Endothelial cell of umbilical vein (primary cell): ENCODE data around the gene PLXNC1. TPM values are rescaled to one million over a fixed set of nuclear protein-coding genes. Genes with fewer than 3 reads are reported as not detected.

Source experiments
- BruUV-seq: library from RNA; stranded (reverse); fragments of 400-500 nt; replicated peaks from 2 replicates; lab custom pipeline; 2021; lab: Mats Ljungman, UMichigan
- CTCF ChIA-PET: fragments of 300-600, 350-600 bp; sonication (Branson Sonifier 250); formaldehyde crosslinking; loops from one replicate; lab custom pipeline; 2021; ENCODE audit warnings: antibody characterized with exemption, inconsistent platforms; lab: Charles Lee
- POLR2A ChIA-PET: fragments of 300-600, 350-600 bp; sonication (Branson Sonifier 250); formaldehyde crosslinking; loops from one replicate; lab custom pipeline; 2021; ENCODE audit warnings: antibody characterized with exemption, inconsistent platforms; lab: Charles Lee
- DNase-seq: peaks from one replicate; pipeline ENCODE4 v3.0.0-alpha.2; 2011; ENCODE audit warnings: low read depth, low spot score
- FAIRE-seq: peaks from 2 replicates; lab custom pipeline; 2011; peaks lifted over from hg19 to GRCh38; lab: Jason Lieb, UNC
- H2AFZ ChIP-seq: 2 replicates; pipeline ENCODE4 v1.6.0; 2012; ENCODE audit warnings: low read depth, low read length, control low read depth, inconsistent platforms
- H3K27ac ChIP-seq: 2 replicates; pipeline ENCODE4 v1.5.1; 2011; ENCODE audit warnings: low read depth, mild to moderate bottlenecking, control low read depth, low read length, moderate library complexity; ENCODE audit not compliant: insufficient read depth
- H3K27me3 ChIP-seq, 2 experiments: 2 replicates each; pipeline versions ENCODE4 v1.6.0 to v1.6.1; 2011; ENCODE audit warnings: low read length in 2 of 2, mixed read lengths in 1 of 2; ENCODE audit not compliant: control insufficient read depth in 2 of 2, insufficient read depth in 2 of 2
- H3K36me3 ChIP-seq, 2 experiments: 2 replicates in 1 of 2; 3 replicates in 1 of 2; pipeline ENCODE4 v1.5.1; 2011; ENCODE audit warnings: low read length in 2 of 2, mild to moderate bottlenecking in 1 of 2, moderate library complexity in 1 of 2; ENCODE audit not compliant: control insufficient read depth in 2 of 2, insufficient read depth in 2 of 2; ENCODE audit errors: extremely low read depth in 1 of 2
- H3K4me1 ChIP-seq: 3 replicates; pipeline ENCODE4 v1.5.1; 2011; ENCODE audit warnings: mild to moderate bottlenecking, low read length; ENCODE audit not compliant: control insufficient read depth, insufficient read depth; ENCODE audit errors: extremely low read depth
- H3K4me2 ChIP-seq: 2 replicates; pipeline ENCODE4 v1.6.1; 2011; ENCODE audit warnings: low read length, control low read depth, mixed read lengths; ENCODE audit not compliant: insufficient read depth
- H3K4me3 ChIP-seq, 3 experiments: fragments of 200-600 bp in 1 of 3; sonication (generic), shearing (Covaris generic) in 1 of 3; replicated peaks in 1 of 3; 2 replicates each; pipeline ENCODE4 v1.5.1; 2011 to 2016; ENCODE audit warnings: control low read depth in 3 of 3, low read length in 3 of 3, mild to moderate bottlenecking in 2 of 3, inconsistent platforms in 1 of 3, low read depth in 1 of 3, moderate library complexity in 1 of 3; ENCODE audit not compliant: insufficient read depth in 1 of 3
- H3K79me2 ChIP-seq: 2 replicates; pipeline ENCODE4 v1.6.0; 2012; ENCODE audit warnings: low read length, inconsistent platforms; ENCODE audit not compliant: control insufficient read depth, insufficient read depth
- H3K9ac ChIP-seq: replicated peaks from 2 replicates; pipeline ENCODE3; 2011; ENCODE audit warnings: low read length, control low read depth; ENCODE audit not compliant: insufficient read depth; ENCODE audit errors: extremely low read depth
- H3K9me1 ChIP-seq: replicated peaks from 3 replicates; pipeline ENCODE4 v1.6.0; 2011; ENCODE audit warnings: mild to moderate bottlenecking, low read length; ENCODE audit not compliant: control insufficient read depth, insufficient read depth; ENCODE audit errors: extremely low read depth
- H3K9me3 ChIP-seq: replicated peaks from 2 replicates; pipeline ENCODE4 v1.5.1; 2012; ENCODE audit warnings: low read length, inconsistent platforms; ENCODE audit not compliant: control insufficient read depth, insufficient read depth
- H4K20me1 ChIP-seq: replicated peaks from 2 replicates; pipeline ENCODE3; 2011; ENCODE audit warnings: mild to moderate bottlenecking, low read length; ENCODE audit not compliant: control insufficient read depth, insufficient read depth; ENCODE audit errors: extremely low read depth
- EZH2 ChIP-seq: IDR thresholded peaks from 2 replicates; pipeline ENCODE4 v1.6.1; 2012; ENCODE audit warnings: borderline replicate concordance, low read depth, mild to moderate bottlenecking, moderate library complexity, low read length, inconsistent platforms; ENCODE audit not compliant: severe bottlenecking
- FOS ChIP-seq: IDR thresholded peaks from 2 replicates; pipeline ENCODE4 v1.6.1; 2011; ENCODE audit warnings: mild to moderate bottlenecking, low read length, moderate library complexity, borderline replicate concordance; ENCODE audit not compliant: insufficient read depth
- GATA2 ChIP-seq: IDR thresholded peaks from 2 replicates; pipeline ENCODE4 v1.7.0; 2011; ENCODE audit warnings: low read depth, mild to moderate bottlenecking, moderate library complexity, mixed read lengths, low read length; ENCODE audit not compliant: insufficient read length, insufficient read depth
- JUN ChIP-seq: IDR thresholded peaks from 2 replicates; pipeline ENCODE4 v1.6.1; 2011; ENCODE audit warnings: borderline replicate concordance, low read depth; ENCODE audit not compliant: insufficient read length, insufficient read depth
- MYC ChIP-seq: IDR thresholded peaks from one replicate; pipeline ENCODE4 v1.6.1; 2011; ENCODE audit warnings: mild to moderate bottlenecking, low read depth, low read length
- POLR2A ChIP-seq: IDR thresholded peaks from 2 replicates; pipeline ENCODE4 v1.6.1; 2012; ENCODE audit warnings: low read depth, mild to moderate bottlenecking, control low read depth, low read length
- POLR2AphosphoS5 ChIP-seq: IDR thresholded peaks from 2 replicates; pipeline ENCODE4 v1.6.1; 2012; ENCODE audit warnings: low read depth, mild to moderate bottlenecking, control low read depth, low read length, moderate library complexity; ENCODE audit not compliant: insufficient read depth
- dilution Hi-C: fragments of 300-500 bp; cut with MboI; formaldehyde crosslinking; loops from one replicate; pipeline ENCODE4 v1.15.0; 2019; ENCODE audit warnings: low sequenced_read_pairs; ENCODE audit not compliant: extremely low pct_ligation_motif_present
- intact Hi-C: fragments of 100-400 bp; cut with micrococcal nuclease; formaldehyde crosslinking; loops from one replicate; pipeline ENCODE4 v1.10.0; 2022
- polyA plus RNA-seq, 4 experiments: library from polyadenylated mRNA; depleted of rRNA in 3 of 4; stranded (reverse) in 3 of 4; unstranded in 1 of 4; fragments of >200 nt; gene quantifications; 2 replicates each; pipeline versions ENCODE4 v1.2.1 to v1.2.3, GENCODE V29; 2011 to 2012; ENCODE audit warnings: missing spikeins in 1 of 4
- total RNA-seq: library from RNA; stranded (reverse); gene quantifications from 2 replicates; pipeline ENCODE4 v1.2.3, GENCODE V29; 2021
- TF ChIP-seq, protein P1 (sequence below): IDR thresholded peaks from 2 replicates; pipeline ENCODE4 v1.6.1; 2011; ENCODE audit not compliant: insufficient read depth, insufficient read length
- TF ChIP-seq, protein P2 (sequence below), 2 donors: IDR thresholded peaks; 1 replicate in 1 of 2; 2 replicates in 1 of 2; pipeline ENCODE4 v1.5.1; 2011; ENCODE audit warnings: low read length in 2 of 2, mild to moderate bottlenecking in 2 of 2, moderate library complexity in 2 of 2, control low read depth in 1 of 2, inconsistent platforms in 1 of 2, low read depth in 1 of 2; ENCODE audit not compliant: insufficient read depth in 1 of 2; ENCODE audit errors: extremely low read depth in 1 of 2

PLXNC1 gene
- total and polyA plus RNA-seq, 2 donors (not counting 3 experiments of a cell fraction or from before 2014, with no cell fraction given) = 0.04 TPM; not detected in 1

DNA sequence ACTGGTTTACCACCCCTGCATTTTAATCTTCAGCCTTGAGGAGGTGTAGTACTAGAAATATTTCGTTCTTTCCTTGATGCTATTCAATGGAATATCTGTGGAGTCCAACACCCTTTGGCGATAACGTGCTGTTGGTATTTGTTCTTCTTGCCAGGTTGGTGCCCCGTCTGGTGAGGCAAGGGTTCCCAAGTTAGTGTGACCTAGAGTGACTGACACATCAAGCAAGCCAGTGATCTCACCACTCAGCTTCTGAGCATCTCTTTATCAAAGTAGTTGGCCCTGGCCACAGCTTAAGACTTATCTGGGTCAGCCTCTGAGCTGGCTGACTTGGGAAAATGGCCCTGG is 60.2 kb downstream of the PLXNC1 start:
- Histone ChIP-seq H2AFZ (no peak overlapping the region), H3K4me1 (no peaks in the 10 kb centered on the region), H3K9ac (no peak overlapping the region), H3K4me3 (no peak overlapping the region), H4K20me1 (no peaks in the 10 kb centered on the region), H3K27ac (no peak overlapping the region), H3K4me2 (no peak overlapping the region), H3K9me1 (no peaks in the 10 kb centered on the region), H3K27me3 (peaks cover 0 to 4% of the 10 kb centered on the region in 2 experiments), H3K79me2 (no peaks in the 10 kb centered on the region), H3K36me3 (no peaks in the 10 kb centered on the region), H3K9me3 (no peaks in the 10 kb centered on the region)
- ChIA-PET POLR2A (no interaction called here), CTCF (no interaction called here)
- no TSS peak for BruUV-seq
- DNase-seq (no peak), FAIRE-seq (no peak)
- TF ChIP-seq EZH2 = no peak
- TF ChIP-seq POLR2A = no peak
- no peak for TF ChIP-seq FOS
- TF ChIP-seq, protein P1, sequence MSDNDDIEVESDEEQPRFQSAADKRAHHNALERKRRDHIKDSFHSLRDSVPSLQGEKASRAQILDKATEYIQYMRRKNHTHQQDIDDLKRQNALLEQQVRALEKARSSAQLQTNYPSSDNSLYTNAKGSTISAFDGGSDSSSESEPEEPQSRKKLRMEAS = no peak
- no peak for TF ChIP-seq MYC
- TF ChIP-seq, protein P2, sequence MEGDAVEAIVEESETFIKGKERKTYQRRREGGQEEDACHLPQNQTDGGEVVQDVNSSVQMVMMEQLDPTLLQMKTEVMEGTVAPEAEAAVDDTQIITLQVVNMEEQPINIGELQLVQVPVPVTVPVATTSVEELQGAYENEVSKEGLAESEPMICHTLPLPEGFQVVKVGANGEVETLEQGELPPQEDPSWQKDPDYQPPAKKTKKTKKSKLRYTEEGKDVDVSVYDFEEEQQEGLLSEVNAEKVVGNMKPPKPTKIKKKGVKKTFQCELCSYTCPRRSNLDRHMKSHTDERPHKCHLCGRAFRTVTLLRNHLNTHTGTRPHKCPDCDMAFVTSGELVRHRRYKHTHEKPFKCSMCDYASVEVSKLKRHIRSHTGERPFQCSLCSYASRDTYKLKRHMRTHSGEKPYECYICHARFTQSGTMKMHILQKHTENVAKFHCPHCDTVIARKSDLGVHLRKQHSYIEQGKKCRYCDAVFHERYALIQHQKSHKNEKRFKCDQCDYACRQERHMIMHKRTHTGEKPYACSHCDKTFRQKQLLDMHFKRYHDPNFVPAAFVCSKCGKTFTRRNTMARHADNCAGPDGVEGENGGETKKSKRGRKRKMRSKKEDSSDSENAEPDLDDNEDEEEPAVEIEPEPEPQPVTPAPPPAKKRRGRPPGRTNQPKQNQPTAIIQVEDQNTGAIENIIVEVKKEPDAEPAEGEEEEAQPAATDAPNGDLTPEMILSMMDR (IDR thresholded peaks at IDR 0.05; ENCODE audit: extremely low read depth in 1 of 2, insufficient read depth in 1 of 2, low read depth in 1 of 2, low read length in 2 of 2) = no peak
- TF ChIP-seq POLR2AphosphoS5 = no peak
- no peak for TF ChIP-seq JUN
- no peak for TF ChIP-seq GATA2
- intact Hi-C loops (no loop called here), dilution Hi-C loops (no loop called here)
